ENCODE data around the gene ARHGEF19. TPM values are rescaled to one million over a fixed set of nuclear protein-coding genes. Genes with fewer than 3 reads are reported as not detected.
"Not testable (repeated sequence)": the region's sequence is repeated elsewhere in the genome, so short reads cannot be mapped to it uniquely, and the experiment has no call there.

Gene ARHGEF19
- total RNA-seq, 5 donors from 2014 or later (not counting 1 experiment from before 2014, with no cell fraction given), result 7.0 to 17.6 (median 12.3) TPM

- Histone ChIP-seq H3K27me3 (replicated peaks in 1 of 2; ENCODE audit: control insufficient read depth in 2 of 2, extremely low read depth in 1 of 2, insufficient read depth in 2 of 2, low read length in 1 of 2) (no peaks in the 10 kb centered on the region), H3K36me3 (ENCODE audit: control insufficient read depth in 2 of 2, extremely low read depth in 1 of 2, insufficient read depth in 1 of 2, low read length in 1 of 2) (peaks cover 11 to 16% of the 10 kb centered on the region in 2 donors), H3K4me1 (ENCODE audit: control insufficient read depth in 1 of 2, extremely low read depth in 1 of 2, insufficient read depth in 2 of 2, low read length in 2 of 2) (no peaks in the 10 kb centered on the region), H3K27ac (ENCODE audit: low read length) (no peak overlapping the region), H3K9me3 (no peaks in the 10 kb centered on the region), H3K4me3 (ENCODE audit: control insufficient read depth in 1 of 2, extremely low read depth in 1 of 2, low read length in 1 of 2) (no peak overlapping the region)
- peaks cover 15% of the 10 kb centered on the region for H3K36me3 Mint-ChIP-seq
- peak overlapping the region in 1 of 2 donors; percentile 56 for H3K27ac Mint-ChIP-seq
- CTCF ChIA-PET, result interaction anchor here in 1 of 2 donors (0.6 kb wide), 1 partner anchor 17 kb away, joined by 3 read pairs; no protein-coding TSS in a partner anchor
- H3K4me3 Mint-ChIP-seq, result no peak overlapping the region
- WGBS (ENCODE audit: insufficient coverage), result 92% methylated on average over 3 of the region's 8 CpGs
- POLR2A ChIA-PET, result no interaction called here
- H3K9me3 Mint-ChIP-seq, result no peaks in the 10 kb centered on the region
- H3K27me3 Mint-ChIP-seq, result no peaks in the 10 kb centered on the region
- DNase-seq (no peak), ATAC-seq (replicated peaks in 1 of 4) (no peak)
- H3K4me1 Mint-ChIP-seq, result peaks cover 0 to 4% (median 0%) of the 10 kb centered on the region in 3 donors
Measured at GRCh38 chr1:16198444-16199156, 13.9 kb downstream of the ARHGEF19 start.

GRCh38 chr1:16196874-16197273 is 15.6 kb downstream of the ARHGEF19 start:
- Histone ChIP-seq H3K4me3 (ENCODE audit: control insufficient read depth in 1 of 2, extremely low read depth in 1 of 2, low read length in 1 of 2) (no peak overlapping the region), H3K36me3 (ENCODE audit: control insufficient read depth in 2 of 2, extremely low read depth in 1 of 2, insufficient read depth in 1 of 2, low read length in 1 of 2) (peaks cover 8 to 10% of the 10 kb centered on the region in 2 donors), H3K4me1 (ENCODE audit: control insufficient read depth in 1 of 2, extremely low read depth in 1 of 2, insufficient read depth in 2 of 2, low read length in 2 of 2) (no peaks in the 10 kb centered on the region), H3K27me3 (replicated peaks in 1 of 2; ENCODE audit: control insufficient read depth in 2 of 2, extremely low read depth in 1 of 2, insufficient read depth in 2 of 2, low read length in 1 of 2) (peaks cover 0 to 4% of the 10 kb centered on the region in 2 experiments), H3K27ac (ENCODE audit: low read length) (no peak overlapping the region), H3K9me3 (no peaks in the 10 kb centered on the region)
- Mint-ChIP-seq H3K4me1 (peaks cover 0 to 4% (median 0%) of the 10 kb centered on the region in 3 donors), H3K4me3 (no peak overlapping the region), H3K36me3 (peaks cover 11% of the 10 kb centered on the region), H3K9me3 (no peaks in the 10 kb centered on the region), H3K27me3 (no peaks in the 10 kb centered on the region), H3K27ac (no peak overlapping the region)
- WGBS (ENCODE audit: insufficient coverage), result 80% methylated on average over 1 of the region's 3 CpGs
- ATAC-seq (replicated peaks in 1 of 4), result no peak
- ChIA-PET CTCF (no interaction called here), POLR2A (no interaction called here)
- DNase-seq, result no peak

GRCh38 chr1:16196139-16196538 is 16.3 kb downstream of the ARHGEF19 start:
- H3K9me3 Mint-ChIP-seq; DNase-seq; H3K4me3 ChIP-seq (ENCODE audit: control insufficient read depth in 1 of 2, extremely low read depth in 1 of 2, low read length in 1 of 2); H3K4me1 ChIP-seq (ENCODE audit: control insufficient read depth in 1 of 2, extremely low read depth in 1 of 2, insufficient read depth in 2 of 2, low read length in 2 of 2); ATAC-seq (replicated peaks in 1 of 4); H3K27me3 ChIP-seq (replicated peaks in 1 of 2; ENCODE audit: control insufficient read depth in 2 of 2, extremely low read depth in 1 of 2, insufficient read depth in 2 of 2, low read length in 1 of 2); CTCF ChIA-PET; H3K27ac Mint-ChIP-seq; H3K36me3 ChIP-seq (ENCODE audit: control insufficient read depth in 2 of 2, extremely low read depth in 1 of 2, insufficient read depth in 1 of 2, low read length in 1 of 2); H3K27me3 Mint-ChIP-seq; H3K4me1 Mint-ChIP-seq; POLR2A ChIA-PET; H3K4me3 Mint-ChIP-seq; H3K27ac ChIP-seq (ENCODE audit: low read length); H3K9me3 ChIP-seq: not testable (repeated sequence)
- peaks cover 11% of the 10 kb centered on the region for H3K36me3 Mint-ChIP-seq
- 91% methylated on average over 4 of the region's 4 CpGs for WGBS (ENCODE audit: insufficient coverage)

GRCh38 chr1:16195518-16195905 is 16.9 kb downstream of the ARHGEF19 start:
- no peaks in the 10 kb centered on the region for H3K9me3 ChIP-seq
- H3K4me1 Mint-ChIP-seq, result peaks cover 0 to 4% (median 0%) of the 10 kb centered on the region in 3 donors
- no peaks in the 10 kb centered on the region for H3K4me1 ChIP-seq (ENCODE audit: control insufficient read depth in 1 of 2, extremely low read depth in 1 of 2, insufficient read depth in 2 of 2, low read length in 2 of 2)
- no peak overlapping the region for H3K27ac ChIP-seq (ENCODE audit: low read length)
- ChIA-PET POLR2A (no interaction called here), CTCF (no interaction called here)
- peaks cover 4 to 8% of the 10 kb centered on the region in 2 donors for H3K36me3 ChIP-seq (ENCODE audit: control insufficient read depth in 2 of 2, extremely low read depth in 1 of 2, insufficient read depth in 1 of 2, low read length in 1 of 2)
- H3K27me3 ChIP-seq (replicated peaks in 1 of 2; ENCODE audit: control insufficient read depth in 2 of 2, extremely low read depth in 1 of 2, insufficient read depth in 2 of 2, low read length in 1 of 2), result peaks cover 0 to 10% of the 10 kb centered on the region in 2 experiments
- no peak overlapping the region for H3K27ac Mint-ChIP-seq
- H3K36me3 Mint-ChIP-seq, result peaks cover 11% of the 10 kb centered on the region
- ATAC-seq (replicated peaks in 1 of 4) (no peak), DNase-seq (no peak)
- no peak overlapping the region for H3K4me3 ChIP-seq (ENCODE audit: control insufficient read depth in 1 of 2, extremely low read depth in 1 of 2, low read length in 1 of 2)
- no peak overlapping the region for H3K4me3 Mint-ChIP-seq
- no peaks in the 10 kb centered on the region for H3K9me3 Mint-ChIP-seq
- 75% methylated on average over 3 of the region's 7 CpGs for WGBS (ENCODE audit: insufficient coverage)
- H3K27me3 Mint-ChIP-seq, result peaks cover 0 to 4% of the 10 kb centered on the region in 2 donors

- peaks cover 4% of the 10 kb centered on the region for H3K36me3 Mint-ChIP-seq
- DNase-seq (no peak), ATAC-seq (replicated peaks in 1 of 4) (no peak)
- H3K27ac ChIP-seq (ENCODE audit: low read length), result no peak overlapping the region
- H3K36me3 ChIP-seq (ENCODE audit: control insufficient read depth in 2 of 2, extremely low read depth in 1 of 2, insufficient read depth in 1 of 2, low read length in 1 of 2), result no peaks in the 10 kb centered on the region
- H3K4me1 Mint-ChIP-seq, result peaks cover 0 to 5% (median 4%) of the 10 kb centered on the region in 3 donors
- no peaks in the 10 kb centered on the region for H3K9me3 ChIP-seq
- H3K27me3 ChIP-seq (replicated peaks in 1 of 2; ENCODE audit: control insufficient read depth in 2 of 2, extremely low read depth in 1 of 2, insufficient read depth in 2 of 2, low read length in 1 of 2), result peaks cover 0 to 36% of the 10 kb centered on the region in 2 experiments
- H3K27me3 Mint-ChIP-seq, result peaks cover 10% of the 10 kb centered on the region in 2 donors
- ChIA-PET CTCF (no interaction called here), POLR2A (no interaction called here)
- H3K9me3 Mint-ChIP-seq, result no peaks in the 10 kb centered on the region
- no peak overlapping the region for H3K4me3 ChIP-seq (ENCODE audit: control insufficient read depth in 1 of 2, extremely low read depth in 1 of 2, low read length in 1 of 2)
- no peak overlapping the region for H3K4me3 Mint-ChIP-seq
- peaks cover 0 to 7% of the 10 kb centered on the region in 2 experiments for H3K4me1 ChIP-seq (ENCODE audit: control insufficient read depth in 1 of 2, extremely low read depth in 1 of 2, insufficient read depth in 2 of 2, low read length in 2 of 2)
- 85% methylated on average over 3 of the region's 6 CpGs for WGBS (ENCODE audit: insufficient coverage)
- no peak overlapping the region for H3K27ac Mint-ChIP-seq
Measured at GRCh38 chr1:16191916-16192546, 20.4 kb downstream of the ARHGEF19 start.

GRCh38 chr1:16191309-16191708 is 21.1 kb downstream of the ARHGEF19 start:
- no peaks in the 10 kb centered on the region for H3K9me3 Mint-ChIP-seq
- ChIA-PET CTCF (interaction anchor here in 1 of 2 donors (0.8 kb wide), 1 partner anchor 112 kb away, joined by 3 read pairs; no protein-coding TSS in a partner anchor), POLR2A (interaction anchor here in 1 of 2 donors (0.7 kb wide), 1 partner anchor 31 kb away, joined by 8 read pairs; no protein-coding TSS in a partner anchor)
- no peak overlapping the region for H3K4me3 ChIP-seq (ENCODE audit: control insufficient read depth in 1 of 2, extremely low read depth in 1 of 2, low read length in 1 of 2)
- H3K4me1 Mint-ChIP-seq, result peaks cover 0 to 5% (median 4%) of the 10 kb centered on the region in 3 donors
- no peaks in the 10 kb centered on the region for H3K36me3 ChIP-seq (ENCODE audit: control insufficient read depth in 2 of 2, extremely low read depth in 1 of 2, insufficient read depth in 1 of 2, low read length in 1 of 2)
- no peak overlapping the region for H3K27ac ChIP-seq (ENCODE audit: low read length)
- WGBS (ENCODE audit: insufficient coverage), result no CpG with 5 or more reads among the region's 1 CpG
- peaks cover 0 to 36% of the 10 kb centered on the region in 2 experiments for H3K27me3 ChIP-seq (replicated peaks in 1 of 2; ENCODE audit: control insufficient read depth in 2 of 2, extremely low read depth in 1 of 2, insufficient read depth in 2 of 2, low read length in 1 of 2)
- H3K4me1 ChIP-seq (ENCODE audit: control insufficient read depth in 1 of 2, extremely low read depth in 1 of 2, insufficient read depth in 2 of 2, low read length in 2 of 2), result peaks cover 0 to 7% of the 10 kb centered on the region in 2 experiments
- ATAC-seq (replicated peaks in 1 of 4), result no peak
- no peak for DNase-seq
- no peak overlapping the region for H3K4me3 Mint-ChIP-seq
- H3K27ac Mint-ChIP-seq, result no peak overlapping the region
- H3K27me3 Mint-ChIP-seq, result peaks cover 10% of the 10 kb centered on the region in 2 donors
- H3K9me3 ChIP-seq, result no peaks in the 10 kb centered on the region
- H3K36me3 Mint-ChIP-seq, result peaks cover under 1% of the 10 kb centered on the region

Measured in T-cell (primary cell).